Ishikawa (cell line): ENCODE measurements around the gene PTPRN2.

Experiments used
- CEBPB ChIP-seq: IDR thresholded peaks from 2 replicates; pipeline ENCODE4 v1.6.1; 2012
- CREB1 ChIP-seq: IDR thresholded peaks from 2 replicates; pipeline ENCODE4 v1.6.1; 2012; ENCODE audit warnings: low read depth
- EGR1 ChIP-seq: IDR thresholded peaks from 2 replicates; pipeline ENCODE4 v1.6.1; 2012
- EP300 ChIP-seq: IDR thresholded peaks from 2 replicates; pipeline ENCODE4 v1.6.1; 2012; ENCODE audit warnings: borderline replicate concordance
- FOXM1 ChIP-seq: IDR thresholded peaks from 2 replicates; pipeline ENCODE4 v1.6.1; 2012; ENCODE audit warnings: low read depth, borderline replicate concordance
- NFIC ChIP-seq: IDR thresholded peaks from 2 replicates; pipeline ENCODE4 v1.6.1; 2012
- RAD21 ChIP-seq: IDR thresholded peaks from 2 replicates; pipeline ENCODE4 v1.6.1; 2012; ENCODE audit warnings: low read depth
- REST ChIP-seq: IDR thresholded peaks from 2 replicates; pipeline ENCODE4 v1.6.1; 2012; ENCODE audit warnings: low read depth, mild to moderate bottlenecking
- TAF1 ChIP-seq: IDR thresholded peaks from 2 replicates; pipeline ENCODE4 v1.6.1; 2012; ENCODE audit warnings: low read depth, mild to moderate bottlenecking
- TCF12 ChIP-seq: IDR thresholded peaks from 2 replicates; pipeline ENCODE4 v1.6.1; 2012; ENCODE audit warnings: low read depth
- TEAD4 ChIP-seq: IDR thresholded peaks from 2 replicates; pipeline ENCODE4 v1.6.1; 2012
- YY1 ChIP-seq: IDR thresholded peaks from 2 replicates; pipeline ENCODE4 v1.6.1; 2012; ENCODE audit warnings: low read depth
- ZBTB7A ChIP-seq: IDR thresholded peaks from 2 replicates; pipeline ENCODE4 v1.6.1; 2012; ENCODE audit warnings: low read depth
- TF ChIP-seq, protein P1 (sequence below): IDR thresholded peaks from 2 replicates; pipeline ENCODE4 v1.6.1; 2012
- TF ChIP-seq, protein P2 (sequence below): IDR thresholded peaks from 2 replicates; pipeline ENCODE4 v1.6.1; 2012

Gene PTPRN2

DNA sequence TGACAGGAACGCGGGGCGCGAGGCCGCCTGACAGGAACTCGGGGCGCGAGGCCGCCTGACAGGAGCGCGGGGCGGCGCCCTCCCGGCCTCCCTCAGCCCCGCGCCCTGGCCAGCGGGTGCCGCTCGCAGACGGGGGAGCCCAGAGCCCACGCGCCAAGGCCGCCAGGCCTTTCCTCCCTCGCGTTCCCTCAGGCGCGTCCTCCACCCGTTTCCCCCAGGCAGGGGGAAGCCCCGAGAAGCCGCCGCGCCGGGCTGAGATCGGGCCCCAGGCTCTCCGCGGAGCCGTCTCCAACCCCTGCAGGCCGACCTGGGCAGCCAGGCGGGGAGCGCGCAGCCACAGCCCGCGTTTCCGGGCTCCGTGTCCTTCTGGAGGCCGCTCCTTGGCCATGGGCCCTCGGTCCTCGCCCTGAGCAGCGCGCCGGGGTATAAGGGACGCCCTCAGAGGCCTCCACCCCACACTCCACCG lies 17.7 kb downstream of the PTPRN2 start:
- TF ChIP-seq RAD21 (no peak), FOXM1 (no peak), TAF1 (no peak), TEAD4 (no peak), CEBPB (no peak), CREB1 (no peak), EGR1 (no peak), YY1 (no peak), TCF12 (no peak), REST (no peak), NFIC (no peak), EP300 (no peak), ZBTB7A (no peak)
- TF ChIP-seq, protein P1, sequence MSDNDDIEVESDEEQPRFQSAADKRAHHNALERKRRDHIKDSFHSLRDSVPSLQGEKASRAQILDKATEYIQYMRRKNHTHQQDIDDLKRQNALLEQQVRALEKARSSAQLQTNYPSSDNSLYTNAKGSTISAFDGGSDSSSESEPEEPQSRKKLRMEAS = no peak
- TF ChIP-seq, protein P2, sequence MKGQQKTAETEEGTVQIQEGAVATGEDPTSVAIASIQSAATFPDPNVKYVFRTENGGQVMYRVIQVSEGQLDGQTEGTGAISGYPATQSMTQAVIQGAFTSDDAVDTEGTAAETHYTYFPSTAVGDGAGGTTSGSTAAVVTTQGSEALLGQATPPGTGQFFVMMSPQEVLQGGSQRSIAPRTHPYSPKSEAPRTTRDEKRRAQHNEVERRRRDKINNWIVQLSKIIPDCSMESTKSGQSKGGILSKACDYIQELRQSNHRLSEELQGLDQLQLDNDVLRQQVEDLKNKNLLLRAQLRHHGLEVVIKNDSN = no peak

DNA sequence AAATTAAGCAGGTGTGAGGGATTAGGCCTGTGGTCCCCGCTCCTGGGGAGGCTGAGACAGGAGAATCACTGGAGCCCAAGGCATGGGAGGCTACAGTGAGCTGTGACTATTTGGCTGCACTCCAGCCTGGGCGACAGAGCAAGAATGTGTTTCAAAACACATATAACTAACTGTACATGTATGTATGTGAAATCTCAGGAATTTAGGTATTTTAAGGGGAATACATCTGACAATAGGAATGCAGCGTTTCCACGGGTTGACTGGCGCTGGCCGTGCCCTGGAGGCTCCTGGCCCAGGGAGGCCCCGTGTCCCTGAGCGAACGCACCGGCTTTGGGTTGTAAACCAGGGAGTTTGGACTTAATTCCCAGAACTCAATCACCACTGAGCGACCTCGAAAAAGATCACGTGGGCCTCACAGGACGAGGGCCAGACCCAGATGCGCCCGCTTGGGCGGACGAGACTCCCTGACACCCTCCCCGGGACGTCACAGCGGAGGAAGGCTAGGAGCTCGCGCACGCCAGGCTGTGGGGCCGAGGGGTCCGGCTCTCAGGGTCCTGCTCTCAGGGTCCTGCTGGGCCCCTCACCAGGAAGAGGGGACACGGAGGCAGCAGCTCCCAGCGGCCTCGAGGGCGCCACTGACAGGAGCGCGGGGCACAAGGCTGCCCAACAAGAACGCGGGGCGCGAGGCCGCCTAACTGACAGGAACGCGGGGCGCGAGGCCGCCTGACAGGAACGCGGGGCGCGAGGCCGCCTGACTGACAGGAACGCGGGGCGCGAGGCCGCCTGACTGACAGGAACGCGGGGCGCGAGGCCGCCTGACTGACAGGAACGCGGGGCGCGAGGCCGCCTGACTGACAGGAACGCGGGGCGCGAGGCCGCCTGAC lies 18.4 kb downstream of the PTPRN2 start:
- TF ChIP-seq EGR1 (no peak), ZBTB7A (no peak), NFIC (no peak), RAD21 (no peak), EP300 (no peak), YY1 (no peak), FOXM1 (no peak), CREB1 (no peak), TEAD4 (no peak), TCF12 (no peak)
- TF ChIP-seq, protein P2 = no peak

DNA sequence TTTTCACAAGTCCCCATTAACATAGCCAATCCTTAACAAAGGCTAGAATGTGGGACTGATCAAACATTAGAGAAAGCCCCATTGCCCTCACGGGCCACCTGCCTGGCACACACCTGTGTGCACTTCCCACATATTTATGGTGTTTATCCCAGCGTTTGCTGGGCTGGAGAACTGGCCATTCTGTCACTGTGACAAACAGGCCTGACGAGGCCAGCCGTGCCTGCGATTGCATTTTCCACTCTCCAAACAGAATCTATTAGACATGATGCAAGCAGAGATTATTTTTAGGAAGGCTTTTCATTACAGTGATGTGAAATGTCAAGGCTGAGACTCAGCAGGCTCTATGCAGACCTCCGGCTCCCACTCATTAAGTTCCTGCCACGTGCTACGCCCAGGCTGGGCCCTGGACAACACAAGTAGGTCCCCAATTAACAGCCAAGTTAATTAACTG lies 20.4 kb downstream of the PTPRN2 start:
- no peak for TF ChIP-seq RAD21
- TF ChIP-seq, protein P2 = no peak
- TF ChIP-seq REST = no peak
- TF ChIP-seq, protein P1 = no peak
- TF ChIP-seq TEAD4 = no peak
- no peak for TF ChIP-seq ZBTB7A
- TF ChIP-seq CREB1 = no peak
- no peak for TF ChIP-seq EP300
- TF ChIP-seq EGR1 = no peak
- TF ChIP-seq TAF1 = no peak
- TF ChIP-seq CEBPB = no peak
- TF ChIP-seq YY1 = no peak

DNA sequence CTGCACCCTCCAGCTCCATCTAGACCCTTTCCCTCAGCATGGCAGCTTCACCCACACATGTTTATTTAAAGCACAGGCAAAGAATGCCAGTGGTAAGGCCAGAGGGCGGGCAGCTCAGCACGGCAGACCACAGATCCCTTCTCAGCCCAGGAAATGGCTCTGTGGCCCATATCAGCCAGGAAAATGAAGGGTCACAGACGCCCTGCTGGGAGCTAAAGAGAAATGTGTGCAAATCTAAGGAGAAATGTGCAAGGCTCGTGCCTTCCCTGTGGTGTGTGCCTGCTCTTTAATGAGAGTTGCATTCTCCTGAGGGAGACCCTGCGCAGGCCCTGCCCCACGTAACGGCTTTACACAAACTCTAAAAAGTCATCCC lies 23.0 kb downstream of the PTPRN2 start:
- TF ChIP-seq ZBTB7A (no peak), EP300 (no peak), YY1 (no peak), TAF1 (no peak), TEAD4 (no peak), RAD21 (no peak), CREB1 (no peak), NFIC (no peak), FOXM1 (no peak), REST (no peak), TCF12 (no peak), CEBPB (no peak), EGR1 (no peak)
- TF ChIP-seq, protein P2 = no peak
- TF ChIP-seq, protein P1 = no peak
